GM18502 (cell line): ENCODE measurements around the gene WDR48.

Experiments
- ATAC-seq: cut with Tn5 transposase; IDR thresholded peaks from one replicate; pipeline ENCODE4 v1.9.1; 2021; ENCODE audit warnings: mild to moderate bottlenecking; ENCODE audit not compliant: unreplicated experiment, poor library complexity

The WDR48 gene

DNA sequence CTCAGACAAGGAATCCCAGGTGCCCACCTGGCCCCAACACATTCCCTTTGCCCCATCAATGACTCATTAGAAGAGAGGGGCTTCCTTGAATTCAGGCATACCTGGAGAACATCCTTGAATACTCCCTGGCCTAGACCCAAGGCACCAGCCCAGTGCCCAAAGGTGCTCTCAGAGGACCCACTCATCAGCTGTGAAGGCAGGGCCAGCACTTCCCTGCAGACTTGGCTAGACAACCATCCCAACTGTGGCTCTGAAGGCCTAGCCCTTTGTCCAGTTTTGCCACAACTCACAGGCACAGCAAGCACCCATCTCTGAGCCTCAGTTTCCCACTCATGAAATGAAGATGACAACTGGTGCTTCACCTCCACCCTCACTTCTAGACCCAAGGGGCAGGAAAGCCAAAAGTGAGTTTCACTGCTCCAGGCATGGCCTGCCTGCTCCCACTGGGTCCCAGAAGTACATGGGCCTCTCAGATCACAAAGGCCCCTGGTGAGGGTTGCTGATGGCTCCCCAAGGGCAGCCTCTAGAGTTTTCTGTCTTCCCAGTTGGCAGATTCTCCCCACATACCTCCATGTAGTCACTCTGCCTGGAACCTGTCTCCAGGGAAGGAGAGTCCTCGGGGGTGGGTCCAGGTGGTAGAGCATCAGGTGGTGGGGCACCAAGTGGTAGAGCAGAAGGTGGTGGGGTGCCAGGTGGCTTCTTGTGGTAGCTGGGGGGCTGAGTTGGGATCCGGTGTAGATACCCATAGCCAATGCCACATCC, 48.1 kb downstream of the WDR48 start:
- no peak for ATAC-seq

DNA sequence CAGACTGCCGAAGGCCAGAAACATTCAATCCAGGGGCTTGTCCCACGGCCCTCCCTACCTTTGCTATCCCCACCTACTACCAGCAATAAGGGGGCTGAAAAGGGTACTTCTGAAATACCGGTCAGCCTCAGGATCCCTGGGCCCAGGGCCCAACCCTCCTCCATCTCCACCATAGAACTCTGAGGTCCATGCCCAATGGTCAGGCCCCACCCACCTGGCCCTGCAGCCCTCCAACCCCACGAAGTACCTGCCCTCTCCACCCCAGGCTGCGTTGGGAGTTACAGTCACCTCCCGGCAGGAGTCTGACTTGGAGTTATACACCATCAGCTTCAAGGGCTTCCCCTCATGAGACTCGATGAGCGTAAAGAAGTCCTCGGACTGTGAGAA, 48.7 kb downstream of the WDR48 start:
- no peak for ATAC-seq

DNA sequence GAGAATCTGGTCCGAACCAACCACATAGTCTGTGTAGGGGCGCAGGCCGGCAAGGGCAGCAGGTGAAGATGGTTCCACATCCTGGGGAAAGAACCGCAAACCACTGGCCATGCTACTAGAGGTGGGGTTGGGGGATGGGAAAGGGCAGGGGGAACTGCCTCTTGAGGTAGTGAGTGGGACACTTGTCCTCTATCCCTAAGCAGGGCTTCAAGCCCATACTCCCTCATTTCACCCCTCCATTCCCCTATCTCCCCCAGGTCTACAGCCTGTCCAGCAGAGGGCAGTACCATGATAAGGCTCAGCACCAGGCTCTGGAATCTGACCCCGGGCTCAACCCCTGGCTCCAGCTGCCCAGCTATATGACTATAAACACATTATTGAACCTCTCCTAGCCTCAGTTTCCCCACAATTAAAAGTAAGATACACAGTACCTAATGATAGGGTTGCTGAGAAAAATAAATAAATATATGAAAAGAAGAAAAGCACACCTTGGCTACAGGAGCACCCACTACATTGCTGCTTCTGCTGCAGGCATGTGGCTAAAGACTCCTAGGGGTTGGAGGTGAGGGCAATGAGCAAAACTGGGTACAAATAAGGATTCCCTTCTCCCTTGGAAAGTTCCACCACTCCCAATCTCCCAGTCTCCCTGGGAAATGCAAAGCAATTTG, 49.3 kb downstream of the WDR48 start:
- ATAC-seq: peak; percentile 65

DNA sequence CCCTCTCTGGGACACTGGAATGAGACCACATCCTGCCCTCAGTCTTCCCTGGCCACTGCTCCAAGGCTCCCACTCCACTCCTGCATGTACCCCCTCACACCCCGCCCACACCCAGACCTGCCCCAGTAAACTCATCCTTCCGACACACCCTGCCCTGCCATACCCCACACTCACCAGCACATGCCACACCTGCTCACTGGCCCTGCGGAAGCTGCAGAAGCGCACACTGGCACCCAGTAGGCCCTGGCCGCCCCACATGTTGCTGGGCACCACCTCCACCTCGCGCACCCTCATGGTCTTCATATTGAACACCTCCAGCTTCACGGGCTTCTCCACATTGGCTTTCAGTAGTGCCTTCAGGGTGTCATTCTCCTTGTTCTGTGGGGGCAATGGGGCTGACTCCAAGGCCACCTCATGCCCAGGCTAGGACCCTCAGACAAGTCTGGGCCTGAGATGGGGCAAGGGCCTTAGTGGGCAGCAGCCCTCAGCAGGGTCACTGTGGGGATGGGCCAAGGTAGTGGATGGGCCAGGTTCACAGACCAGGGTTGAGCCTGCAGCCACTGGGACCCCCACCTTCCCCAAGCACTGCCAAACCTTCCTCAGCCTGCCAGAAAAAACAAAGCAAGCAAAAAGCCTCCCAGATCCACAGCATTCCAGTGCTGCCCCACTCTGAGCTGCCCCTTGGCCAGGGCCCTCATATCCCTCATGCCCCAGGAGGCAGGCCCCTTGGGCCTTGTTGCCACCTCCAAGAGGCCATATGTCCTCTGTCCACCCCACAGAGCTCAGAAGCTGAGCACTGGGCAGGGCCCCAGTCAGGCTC, 50.9 kb downstream of the WDR48 start:
- no peak for ATAC-seq

DNA sequence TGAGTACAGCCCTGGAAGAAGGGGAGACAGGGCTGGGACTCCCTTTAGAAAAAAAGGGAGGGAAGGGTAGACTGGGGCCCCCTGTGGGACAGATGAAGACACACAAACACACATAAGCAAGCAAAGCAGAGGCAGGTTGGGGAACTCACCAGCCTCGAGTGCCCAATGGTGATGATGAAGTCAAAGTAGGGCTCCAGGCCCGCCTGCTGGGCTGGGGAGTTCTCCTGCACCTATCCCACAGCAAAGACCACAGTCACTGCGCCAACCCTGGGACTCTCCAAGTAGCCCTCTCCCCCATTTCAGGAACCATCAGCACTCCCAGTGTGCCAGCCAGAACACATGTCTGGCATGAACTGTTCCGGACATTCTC, 51.5 kb downstream of the WDR48 start:
- ATAC-seq: no peak

DNA sequence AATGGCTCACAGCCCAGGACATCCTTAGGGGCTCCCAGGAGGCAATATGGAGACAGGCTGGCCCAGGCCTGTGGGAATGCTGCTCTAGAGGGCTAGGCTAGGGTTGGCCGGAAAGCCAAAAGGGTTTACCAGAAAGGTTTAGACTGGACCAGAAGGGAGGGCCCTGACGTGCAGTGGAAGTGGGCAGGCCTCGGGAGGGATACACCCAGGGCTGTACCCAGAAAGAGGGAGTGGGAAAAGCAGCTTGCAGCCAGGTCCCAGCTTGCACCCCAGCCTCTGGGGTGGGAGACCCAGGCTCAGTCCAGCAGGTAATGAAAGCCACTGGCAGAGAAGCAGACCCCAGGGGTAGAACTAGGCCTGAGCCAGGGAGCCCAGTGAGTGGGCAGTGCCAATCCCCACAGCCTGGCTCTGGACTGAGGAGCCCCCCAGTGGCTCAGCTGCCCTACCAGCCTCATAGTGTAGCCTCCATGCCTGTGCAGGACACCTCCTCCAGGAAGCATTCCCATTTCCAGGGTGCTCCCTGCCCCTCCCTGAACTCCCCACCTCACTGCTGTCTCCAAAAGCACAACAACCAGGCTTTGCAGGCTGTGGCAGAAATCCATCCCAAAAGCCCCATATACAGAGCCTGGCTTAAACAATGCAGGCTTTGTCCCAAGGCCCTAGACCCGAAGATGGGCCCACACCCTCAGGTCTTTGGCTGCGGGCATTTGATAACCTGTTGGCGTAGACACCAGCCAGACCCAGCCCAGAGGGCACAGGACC, 52.2 kb downstream of the WDR48 start:
- ATAC-seq: no peak

DNA sequence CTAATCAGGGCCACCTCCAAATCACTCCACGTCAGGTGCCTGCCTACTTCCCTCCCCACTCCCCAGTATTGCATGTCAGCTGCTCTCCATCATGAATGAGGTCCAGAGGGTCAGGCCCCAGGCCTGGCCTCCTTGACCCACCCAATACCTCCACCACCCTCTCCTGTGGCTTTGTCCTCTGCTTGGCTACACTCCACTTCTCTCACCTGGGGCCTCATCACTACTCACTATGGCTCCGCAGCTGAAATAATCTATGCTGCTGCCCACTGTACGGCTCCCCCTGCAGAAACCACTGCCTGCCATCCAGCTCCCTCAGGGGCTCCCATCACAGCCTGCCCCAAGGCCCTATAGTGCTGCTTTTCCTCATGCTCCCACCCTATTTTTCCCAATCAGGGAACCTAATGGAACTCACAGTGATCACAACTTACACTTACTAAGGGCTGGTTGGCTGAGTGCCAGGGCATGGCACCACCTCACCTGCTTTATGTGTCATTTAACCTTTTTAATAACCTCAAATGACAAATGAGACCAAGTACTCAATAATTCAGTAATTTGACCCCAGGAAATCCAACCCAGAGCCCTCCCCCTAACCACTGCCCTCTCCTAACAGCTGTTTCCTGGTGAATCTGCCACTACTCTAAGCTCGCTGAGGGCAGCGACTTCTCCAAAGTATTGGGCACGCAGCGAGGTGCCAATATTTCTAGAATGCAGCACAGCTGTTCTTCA, 53.3 kb downstream of the WDR48 start:
- no peak for ATAC-seq

DNA sequence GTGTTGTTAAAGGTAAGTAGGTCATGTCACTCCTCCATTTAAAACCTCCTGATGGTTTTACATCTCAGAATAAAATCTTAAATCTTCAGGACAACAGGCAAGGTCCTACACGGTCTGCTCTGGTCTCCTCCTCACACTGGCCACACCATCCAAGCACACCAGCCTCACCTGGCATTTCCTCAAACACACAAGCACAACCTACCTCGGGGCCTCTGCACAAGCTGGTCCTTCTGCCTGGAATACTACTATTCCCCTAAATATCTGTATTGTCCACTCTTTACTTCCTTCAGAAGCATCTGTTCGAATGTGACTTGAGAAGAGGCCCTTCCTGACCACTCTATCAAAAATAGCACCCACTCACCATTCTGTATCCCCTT, 53.9 kb downstream of the WDR48 start:
- ATAC-seq: no peak

DNA sequence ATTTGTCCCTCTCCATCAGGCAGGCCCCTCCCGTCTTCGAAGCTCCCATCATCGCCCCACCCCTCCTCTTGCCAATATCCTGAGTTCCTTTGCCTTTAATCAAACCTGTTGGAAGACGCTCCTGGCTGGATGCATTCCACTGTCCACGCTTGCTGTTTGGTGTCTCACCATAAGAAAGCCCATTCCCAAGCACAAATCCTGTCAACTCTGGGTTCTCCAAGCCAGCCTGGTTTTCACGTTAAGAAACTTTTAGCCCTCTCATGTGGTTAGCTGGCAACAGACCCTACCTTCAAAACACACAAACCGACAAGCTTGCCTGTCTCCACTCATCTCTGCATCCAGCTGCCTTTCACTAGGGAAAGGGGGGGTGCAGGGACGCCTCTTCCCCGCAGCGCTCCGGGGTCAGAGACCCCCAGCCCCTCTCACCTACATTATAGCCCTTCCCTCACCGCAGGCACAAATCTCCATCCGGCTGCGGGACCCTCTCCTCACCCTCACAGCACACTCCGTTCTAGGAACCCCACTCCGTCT, 54.5 kb downstream of the WDR48 start:
- no peak for ATAC-seq

DNA sequence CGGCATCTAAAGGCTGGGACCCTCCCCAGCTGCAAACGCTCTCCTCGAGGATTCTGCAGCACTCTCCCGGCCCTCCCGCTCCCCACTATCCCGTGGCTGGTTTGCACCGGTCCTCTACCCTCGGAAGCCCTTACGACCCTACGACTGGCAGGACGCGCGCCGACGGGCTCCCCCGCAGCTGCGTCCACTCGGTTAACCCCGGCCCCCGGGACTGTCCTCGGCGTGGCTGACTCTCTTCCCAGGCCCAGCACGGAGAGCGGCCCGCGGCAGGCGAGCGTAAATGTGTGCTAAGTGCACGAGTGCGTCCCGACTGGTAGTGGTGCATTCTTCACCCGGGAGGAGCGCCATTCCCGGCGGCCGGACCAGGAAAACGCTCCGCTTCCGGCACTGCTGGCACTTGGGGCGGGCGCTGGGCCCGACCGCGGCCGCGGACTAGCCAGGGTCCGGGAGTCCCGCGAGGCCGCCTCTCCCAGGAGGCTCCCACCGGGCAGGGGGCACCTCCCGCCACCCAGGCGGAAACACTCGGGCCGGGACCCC, 55.1 kb downstream of the WDR48 start:
- ATAC-seq: peak; percentile 2

DNA sequence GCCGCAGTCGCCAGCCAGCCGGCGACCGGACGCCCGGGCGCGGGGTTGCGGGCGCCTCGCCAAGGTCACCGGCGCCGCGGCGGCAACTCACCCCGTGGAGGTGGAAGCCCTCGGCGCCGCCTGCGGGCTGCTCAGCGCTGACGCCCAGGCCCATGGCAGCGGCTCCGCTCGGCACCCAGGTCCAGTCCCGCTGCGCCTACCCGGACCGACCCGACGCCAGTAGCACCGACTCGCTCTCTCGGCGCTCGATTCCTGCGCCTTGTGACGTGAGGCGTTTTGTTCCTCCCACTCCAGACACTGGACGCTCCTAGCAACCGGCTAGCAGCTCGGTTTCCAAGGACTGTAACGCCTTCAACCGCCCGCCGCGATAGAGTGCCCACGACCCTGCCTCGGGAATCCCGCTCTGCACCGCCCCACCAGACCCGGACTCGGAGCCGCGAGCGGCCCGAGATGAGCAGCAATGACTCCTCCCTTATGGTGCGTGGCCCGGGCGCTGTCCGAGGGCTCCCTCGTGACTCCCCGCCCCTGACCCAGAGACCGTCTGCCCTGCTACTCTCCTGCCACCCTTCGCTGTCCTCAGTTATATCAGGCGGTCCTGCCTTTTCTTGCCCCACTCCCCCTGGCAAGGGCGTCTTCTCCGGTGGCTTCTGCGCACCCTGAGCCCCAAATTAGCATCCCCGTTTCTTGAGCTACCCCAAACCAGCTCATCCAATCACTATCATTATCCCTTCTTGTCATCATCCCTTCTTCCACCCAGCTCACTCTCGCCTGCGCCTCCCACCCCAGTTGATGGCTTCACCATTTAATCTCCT, 55.8 kb downstream of the WDR48 start, which contains the start of the genes GORASP1 and TTC21A:
GORASP1 (minus strand) TSS at position 240 of the 812 bp plus-strand sequence; CDS start at position 154, 86 bp downstream.
TTC21A (plus strand) TSS at position 293 of the 812 bp plus-strand sequence; CDS start at position 451, 158 bp downstream.
- ATAC-seq: peak; percentile 54

DNA sequence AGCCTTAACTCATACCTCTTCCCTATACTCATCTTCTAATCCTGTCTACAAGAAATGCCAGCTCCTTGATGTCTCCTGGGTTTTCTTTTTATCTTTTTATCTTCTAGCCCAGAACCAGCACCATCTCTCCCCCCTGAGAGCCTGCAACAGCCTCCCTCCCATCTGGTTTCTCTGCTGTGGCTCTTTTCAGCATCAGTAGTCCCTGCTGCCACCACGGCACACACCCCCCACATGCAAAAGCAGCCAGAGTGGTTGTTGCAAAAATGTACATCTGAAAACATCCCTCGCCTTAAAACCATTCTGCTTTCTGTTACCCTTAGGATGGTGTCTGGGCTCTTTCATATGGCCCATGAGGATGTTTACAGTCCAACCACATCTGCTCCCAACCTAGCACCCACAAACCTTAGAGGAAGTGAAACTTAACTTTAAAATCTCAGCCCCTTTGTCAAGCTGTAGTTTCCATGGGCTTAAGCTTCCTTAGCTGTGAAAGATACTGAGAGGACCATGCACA, 56.4 kb downstream of the WDR48 start:
- ATAC-seq: peak; percentile 83

DNA sequence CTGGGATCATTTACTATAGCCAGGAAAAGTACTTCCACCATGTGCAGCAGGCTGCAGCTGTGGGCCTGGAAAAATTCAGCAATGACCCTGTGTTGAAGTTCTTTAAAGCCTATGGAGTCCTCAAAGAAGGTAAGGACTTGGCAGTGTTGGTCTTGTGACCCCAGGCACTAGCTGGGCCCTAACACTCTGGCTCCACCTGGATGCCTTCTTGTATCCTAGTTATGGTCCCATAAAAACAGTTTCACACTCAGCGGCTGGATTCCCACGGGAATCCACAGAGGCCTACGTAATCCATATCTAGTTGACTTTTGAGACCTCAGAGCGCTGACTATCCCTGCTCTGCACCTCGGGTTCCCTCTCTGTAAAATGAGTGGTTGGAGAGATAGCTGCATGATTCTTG, 57.3 kb downstream of the WDR48 start:
- no peak for ATAC-seq

DNA sequence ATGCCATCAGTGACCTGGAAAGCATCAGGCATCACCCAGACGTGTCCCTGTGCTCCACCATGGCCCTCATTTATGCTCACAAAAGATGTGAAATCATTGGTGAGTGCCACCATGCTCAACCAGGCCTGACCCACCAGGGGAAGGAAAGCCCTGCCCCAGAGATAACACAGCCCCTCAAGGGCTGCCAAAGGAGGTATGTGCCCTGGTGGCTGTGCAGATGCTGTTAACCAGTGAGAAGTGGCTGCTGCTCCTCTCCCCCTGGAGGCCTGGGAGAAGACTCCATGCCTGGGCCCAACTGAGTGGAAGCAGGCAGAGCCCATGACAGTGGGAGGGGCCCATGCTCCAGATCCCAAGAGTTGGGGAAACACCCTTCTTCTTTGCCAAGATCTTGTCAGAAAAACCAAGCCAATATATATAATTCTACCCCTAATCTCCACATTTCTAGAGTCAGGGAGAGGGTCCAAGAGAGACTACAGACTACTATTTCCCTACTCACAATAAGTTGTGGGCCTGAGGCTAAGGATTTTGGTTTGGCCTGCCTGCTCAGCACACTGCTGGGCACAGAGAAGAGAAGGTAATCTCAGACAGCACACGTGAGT, 58.3 kb downstream of the WDR48 start:
- no peak for ATAC-seq

DNA sequence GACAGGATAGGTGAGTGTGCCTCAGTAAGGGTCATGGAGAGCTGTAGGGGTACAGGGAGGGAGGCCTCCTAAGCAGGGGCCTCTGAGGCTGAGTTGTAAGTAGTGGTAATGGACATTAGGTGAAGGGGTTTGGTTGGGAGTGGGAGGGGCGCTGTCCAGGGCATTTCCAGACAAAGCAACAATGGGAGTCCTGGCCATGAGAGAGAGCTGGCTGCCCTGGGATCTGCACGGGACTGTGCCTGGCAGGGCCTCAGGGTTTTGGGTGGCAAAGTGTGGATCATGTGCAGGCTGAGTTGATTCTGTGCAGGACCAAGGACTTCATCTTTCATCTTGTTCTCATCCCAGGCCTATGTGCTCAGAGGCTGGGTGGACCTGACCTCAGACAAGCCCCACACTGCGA, 60.3 kb downstream of the WDR48 start:
- no peak for ATAC-seq

DNA sequence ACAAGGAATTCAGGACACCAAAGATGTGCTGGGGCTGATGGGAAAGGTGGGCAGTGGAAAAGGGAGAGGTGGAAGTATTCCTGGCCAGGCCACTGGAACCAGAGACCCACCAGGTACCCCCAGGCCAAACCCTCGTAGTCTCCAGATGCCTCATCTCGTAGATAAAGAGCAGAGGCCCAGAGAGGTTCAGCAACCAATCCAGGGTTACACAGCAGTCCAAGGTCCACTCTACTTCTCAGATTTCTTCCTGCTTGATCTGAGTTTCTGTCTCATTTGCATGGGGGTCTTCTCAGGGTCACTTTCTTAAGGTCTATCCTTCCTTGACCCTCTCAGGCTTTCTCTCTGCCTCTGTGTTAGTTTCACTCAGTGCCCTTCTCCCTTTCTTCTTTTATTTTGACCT, 60.7 kb downstream of the WDR48 start:
- ATAC-seq: no peak

DNA sequence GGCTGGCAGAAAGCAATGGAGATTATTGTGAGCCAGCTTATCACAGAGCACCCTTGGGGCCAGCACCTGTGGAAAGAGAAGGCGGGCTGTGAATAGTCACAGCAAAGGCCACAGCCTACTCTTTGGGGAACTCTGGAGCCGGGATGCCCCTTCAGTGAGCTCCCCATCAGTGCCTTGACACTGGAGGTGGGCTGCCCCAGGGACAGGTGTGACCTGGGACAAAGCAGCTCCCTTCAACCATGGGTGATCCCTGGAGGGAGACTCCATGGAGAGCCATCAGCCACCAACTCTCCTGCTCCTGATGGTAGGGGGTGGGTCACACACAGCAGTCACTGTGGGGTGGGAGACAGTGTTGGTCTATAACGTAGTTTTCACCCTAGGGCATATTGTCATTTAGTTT, 61.5 kb downstream of the WDR48 start:
- ATAC-seq: no peak

DNA sequence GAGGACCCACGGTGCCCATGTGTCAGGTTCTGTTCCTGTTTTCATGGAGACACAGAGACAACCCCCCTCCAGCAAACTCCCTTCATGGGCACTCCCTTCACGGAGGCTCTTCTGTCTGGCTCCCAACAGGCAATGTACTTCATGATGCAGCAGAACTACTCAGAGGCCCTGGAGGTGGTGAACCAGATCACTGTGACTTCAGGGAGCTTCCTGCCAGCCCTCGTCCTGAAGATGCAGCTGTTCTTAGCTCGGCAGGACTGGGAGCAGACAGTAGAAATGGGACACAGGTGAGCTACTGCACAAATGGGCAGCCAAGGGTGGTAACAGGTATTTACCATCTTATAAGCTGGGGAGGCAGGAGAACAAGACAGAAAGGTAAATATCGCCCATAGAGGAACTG, 62.6 kb downstream of the WDR48 start:
- ATAC-seq: no peak
